Activated CD4-positive, alpha-beta memory T cell treated with anti-CD3 and anti-CD28 coated beads for 36 hours (primary cell): Measurements from ENCODE around the gene UGT3A1. TPM values are rescaled to one million over a fixed set of nuclear protein-coding genes. Genes with fewer than 3 reads are reported as not detected.
"Not testable (repeated sequence)": the region's sequence is repeated elsewhere in the genome, so short reads cannot be mapped to it uniquely, and the experiment has no call there.

Experiments
- CTCF ChIA-PET: fragments of 350-600 bp; sonication (Branson Sonifier 250); formaldehyde crosslinking; loops from one replicate; lab custom pipeline; 2021; ENCODE audit warnings: antibody characterized with exemption, inconsistent platforms; lab: Charles Lee
- POLR2A ChIA-PET: fragments of 350-600 bp; sonication (Branson Sonifier 250); formaldehyde crosslinking; loops from one replicate; lab custom pipeline; 2021; ENCODE audit warnings: antibody characterized with exemption; lab: Charles Lee
- DNase-seq: peaks from one replicate; pipeline ENCODE4 v3.0.0-alpha.2; 2020
- H3K27ac Mint-ChIP-seq: one replicate; pipeline ENCODE4 v1.8.0; 2021; ENCODE audit warnings: mixed read lengths
- H3K27me3 Mint-ChIP-seq: one replicate; pipeline ENCODE4 v1.8.0; 2021; ENCODE audit warnings: mixed read lengths
- H3K36me3 Mint-ChIP-seq: one replicate; pipeline ENCODE4 v1.8.0; 2021; ENCODE audit warnings: mixed read lengths
- H3K4me1 Mint-ChIP-seq: one replicate; pipeline ENCODE4 v1.8.0; 2021; ENCODE audit warnings: low read depth, mixed read lengths
- H3K4me3 Mint-ChIP-seq: one replicate; pipeline ENCODE4 v1.8.0; 2021; ENCODE audit warnings: mild to moderate bottlenecking, mixed read lengths
- H3K9me3 Mint-ChIP-seq: one replicate; pipeline ENCODE4 v1.8.0; 2021; ENCODE audit warnings: mixed read lengths
- intact Hi-C: fragments of 100-400 bp; cut with micrococcal nuclease; formaldehyde crosslinking; loops from one replicate; pipeline ENCODE4 v1.15.1; 2023
- total RNA-seq, 2 experiments: library from RNA; stranded (reverse); gene quantifications; one replicate each; pipeline ENCODE4 v1.2.3, GENCODE V29; 2021

Gene UGT3A1
- total RNA-seq, 2 experiments from 2014 or later: not detected

GRCh38 chr5:35979715-35980114, 11.5 kb downstream of the UGT3A1 start:
- ChIA-PET CTCF (interaction anchor here (1.6 kb wide), 1 partner anchor 99 kb away, joined by 3 read pairs; no protein-coding TSS in a partner anchor), POLR2A (no interaction called here)
- Mint-ChIP-seq H3K4me1 (no peaks in the 10 kb centered on the region), H3K27ac (no peak overlapping the region), H3K36me3 (no peaks in the 10 kb centered on the region), H3K9me3 (peaks cover 16% of the 10 kb centered on the region), H3K27me3 (peaks cover 1% of the 10 kb centered on the region), H3K4me3 (no peak overlapping the region)
- intact Hi-C loops: no loop called here
- DNase-seq: no peak

GRCh38 chr5:35976859-35977258, 14.3 kb downstream of the UGT3A1 start:
- H3K36me3 Mint-ChIP-seq, POLR2A ChIA-PET, DNase-seq, intact Hi-C loops, H3K4me3 Mint-ChIP-seq, H3K27ac Mint-ChIP-seq, H3K4me1 Mint-ChIP-seq, CTCF ChIA-PET, H3K9me3 Mint-ChIP-seq, H3K27me3 Mint-ChIP-seq: not testable (repeated sequence)

DNA sequence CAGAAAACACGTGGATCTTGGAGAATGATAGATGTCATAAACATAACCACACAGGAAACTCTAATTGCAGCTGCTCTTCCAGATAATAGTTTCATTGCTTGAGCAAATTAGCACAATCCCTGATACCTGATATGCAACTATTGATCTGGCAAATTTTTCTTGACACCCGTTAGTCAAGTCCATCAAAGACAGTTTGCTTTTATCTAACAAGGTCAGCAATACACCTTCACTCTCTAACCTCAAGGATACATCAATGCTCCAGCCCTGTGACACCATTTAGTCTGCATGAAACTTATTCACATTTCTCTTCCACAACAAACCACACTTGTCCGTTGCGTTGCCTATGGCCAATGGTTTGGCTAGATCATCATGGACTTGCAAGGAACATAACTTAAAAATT, 16.6 kb downstream of the UGT3A1 start:
- Mint-ChIP-seq H3K4me1 (no peaks in the 10 kb centered on the region), H3K4me3 (no peak overlapping the region), H3K9me3 (no peaks in the 10 kb centered on the region), H3K36me3 (no peaks in the 10 kb centered on the region), H3K27me3 (peaks cover 5% of the 10 kb centered on the region), H3K27ac (no peak overlapping the region)
- POLR2A ChIA-PET: no interaction called here
- no peak for DNase-seq
- intact Hi-C loops: no loop called here
- CTCF ChIA-PET: no interaction called here

DNA sequence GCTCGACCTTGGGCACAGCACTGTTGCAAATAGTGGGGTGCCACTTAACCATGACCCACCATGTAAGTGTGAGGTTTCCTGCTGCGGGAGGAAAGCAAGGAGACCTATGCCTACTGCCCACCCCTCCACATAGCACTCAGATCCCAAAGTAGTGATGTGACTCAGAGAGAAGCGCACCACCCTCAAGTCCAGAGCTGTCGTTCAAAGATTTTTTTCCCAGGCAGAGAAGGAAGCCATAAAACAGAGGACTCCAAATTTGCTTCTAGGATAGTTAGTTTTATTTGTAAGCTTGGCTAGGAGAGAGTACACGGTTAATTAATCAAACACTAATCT, 19.3 kb downstream of the UGT3A1 start:
- Mint-ChIP-seq H3K27me3 (peaks cover 7% of the 10 kb centered on the region), H3K36me3 (no peaks in the 10 kb centered on the region), H3K4me1 (no peaks in the 10 kb centered on the region), H3K4me3 (no peak overlapping the region), H3K27ac (no peak overlapping the region), H3K9me3 (no peaks in the 10 kb centered on the region)
- intact Hi-C loops: no loop called here
- POLR2A ChIA-PET: no interaction called here
- DNase-seq: no peak
- CTCF ChIA-PET: no interaction called here

DNA sequence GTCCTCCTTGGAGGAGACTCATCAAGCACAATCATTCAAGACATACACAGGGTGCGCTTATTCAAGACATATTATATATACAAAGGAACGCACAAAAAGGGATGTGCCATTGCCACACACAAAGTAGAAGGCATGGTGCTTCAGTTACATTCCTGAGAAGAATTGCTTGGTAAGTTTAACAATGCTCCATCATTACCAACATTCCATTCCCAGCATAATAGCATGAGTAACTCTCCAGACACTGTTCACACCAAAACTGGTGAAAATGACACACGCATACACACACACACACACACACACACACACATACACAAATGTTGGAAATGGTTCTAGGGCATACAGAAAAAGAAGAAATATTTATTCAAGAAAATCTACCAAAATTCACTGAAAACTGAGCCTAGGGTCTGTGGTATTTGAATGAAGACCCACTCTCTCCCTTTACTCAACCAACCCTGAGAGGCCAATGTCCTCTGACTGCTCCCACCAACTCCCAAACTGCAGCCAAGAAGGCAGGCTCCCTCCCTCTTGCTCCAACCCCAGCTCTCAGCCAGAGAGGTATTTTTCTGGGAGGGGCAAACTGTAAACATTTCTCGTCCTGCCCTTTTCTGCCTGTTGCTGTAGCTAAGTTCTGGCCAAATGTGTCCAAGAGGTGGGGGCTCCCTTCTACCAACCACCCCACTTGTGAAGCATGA, 19.9 kb downstream of the UGT3A1 start:
- no peak for DNase-seq
- H3K9me3 Mint-ChIP-seq: no peaks in the 10 kb centered on the region
- H3K27ac Mint-ChIP-seq: no peak overlapping the region
- intact Hi-C loops: no loop called here
- ChIA-PET CTCF (no interaction called here), POLR2A (no interaction called here)
- H3K27me3 Mint-ChIP-seq: peaks cover 8% of the 10 kb centered on the region
- H3K4me1 Mint-ChIP-seq: no peaks in the 10 kb centered on the region
- H3K4me3 Mint-ChIP-seq: no peak overlapping the region
- no peaks in the 10 kb centered on the region for H3K36me3 Mint-ChIP-seq

DNA sequence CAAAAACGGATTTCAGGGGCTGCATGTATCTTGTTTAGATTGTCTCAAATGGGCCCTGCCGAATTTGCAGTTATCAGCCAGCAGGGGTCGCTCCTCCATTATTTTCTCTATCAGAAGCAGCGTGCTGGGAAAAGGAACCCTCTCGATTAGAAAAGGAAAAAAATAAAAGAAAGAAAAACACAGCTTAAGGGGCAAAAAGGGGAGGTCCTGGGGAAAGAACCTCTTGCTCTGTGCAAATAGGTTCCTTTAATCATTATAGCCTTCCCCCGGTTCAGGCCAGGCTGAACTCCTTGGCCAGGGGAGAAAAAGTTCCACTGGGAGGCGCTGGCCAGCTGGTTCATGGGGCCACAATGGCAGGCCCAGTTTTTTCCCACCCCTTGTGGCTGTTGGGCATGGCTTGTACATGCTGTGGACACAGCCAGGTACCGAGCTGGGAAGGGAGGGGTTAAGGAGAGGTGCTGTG, 27.8 kb downstream of the UGT3A1 start:
- H3K4me3 Mint-ChIP-seq: no peak overlapping the region
- no peak overlapping the region for H3K27ac Mint-ChIP-seq
- H3K4me1 Mint-ChIP-seq: no peaks in the 10 kb centered on the region
- DNase-seq: peak; percentile 28
- H3K9me3 Mint-ChIP-seq: peaks cover 3% of the 10 kb centered on the region
- intact Hi-C loops: no loop called here
- peaks cover 14% of the 10 kb centered on the region for H3K27me3 Mint-ChIP-seq
- ChIA-PET CTCF (interaction anchor here (0.6 to 1.2 kb wide), 3 partner anchors 116 to 771 kb away, joined by 3 to 6 read pairs (median 4); no protein-coding TSS in a partner anchor), POLR2A (no interaction called here)
- H3K36me3 Mint-ChIP-seq: peaks cover 2% of the 10 kb centered on the region

GRCh38 chr5:35960328-35960727, 30.9 kb downstream of the UGT3A1 start:
- Mint-ChIP-seq H3K4me3 (no peak overlapping the region), H3K27me3 (peaks cover 26% of the 10 kb centered on the region), H3K9me3 (peaks cover 7% of the 10 kb centered on the region), H3K4me1 (no peaks in the 10 kb centered on the region), H3K36me3 (peaks cover 4% of the 10 kb centered on the region), H3K27ac (no peak overlapping the region)
- POLR2A ChIA-PET: no interaction called here
- DNase-seq: no peak
- CTCF ChIA-PET: no interaction called here
- intact Hi-C loops: no loop called here

GRCh38 chr5:35956429-35956828, 34.8 kb downstream of the UGT3A1 start:
- ChIA-PET CTCF (no interaction called here), POLR2A (no interaction called here)
- peaks cover 2% of the 10 kb centered on the region for H3K36me3 Mint-ChIP-seq
- intact Hi-C loops: no loop called here
- H3K27me3 Mint-ChIP-seq: peaks cover 48% of the 10 kb centered on the region
- peaks cover 5% of the 10 kb centered on the region for H3K9me3 Mint-ChIP-seq
- DNase-seq: no peak
- H3K4me1 Mint-ChIP-seq: peaks cover 5% of the 10 kb centered on the region
- H3K4me3 Mint-ChIP-seq: no peak overlapping the region
- no peak overlapping the region for H3K27ac Mint-ChIP-seq

GRCh38 chr5:35954175-35954574, 37.0 kb downstream of the UGT3A1 start:
- ChIA-PET POLR2A (no interaction called here), CTCF (no interaction called here)
- intact Hi-C loops: no loop called here
- peak; percentile 20 for DNase-seq
- peaks cover 5% of the 10 kb centered on the region for H3K9me3 Mint-ChIP-seq
- no peak overlapping the region for H3K4me3 Mint-ChIP-seq
- peaks cover 2% of the 10 kb centered on the region for H3K36me3 Mint-ChIP-seq
- H3K4me1 Mint-ChIP-seq: peaks cover 5% of the 10 kb centered on the region
- H3K27ac Mint-ChIP-seq: no peak overlapping the region
- peaks cover 48% of the 10 kb centered on the region for H3K27me3 Mint-ChIP-seq

DNA sequence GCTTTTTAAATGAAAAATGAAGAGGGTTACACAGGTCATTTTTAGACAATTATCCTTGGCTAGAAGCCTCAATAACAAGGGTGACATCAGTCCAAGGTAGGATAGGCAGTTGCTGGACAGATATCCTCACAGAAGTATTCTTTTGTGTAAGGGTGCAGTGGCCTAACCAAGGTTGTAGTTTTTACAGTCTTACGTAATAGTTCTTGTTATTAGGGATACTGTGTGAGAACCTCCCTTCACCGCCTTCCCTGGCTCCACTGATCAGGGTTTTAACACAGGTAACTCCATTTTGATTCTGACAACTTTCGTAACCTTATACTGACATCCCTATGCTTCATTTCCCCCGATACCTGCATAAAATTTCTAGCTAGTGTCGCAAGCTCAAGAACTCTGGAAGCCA, 44.1 kb downstream of the UGT3A1 start:
- intact Hi-C loops: no loop called here
- Mint-ChIP-seq H3K4me1 (no peaks in the 10 kb centered on the region), H3K27me3 (peaks cover 13% of the 10 kb centered on the region), H3K4me3 (no peak overlapping the region), H3K36me3 (no peaks in the 10 kb centered on the region), H3K27ac (no peak overlapping the region), H3K9me3 (no peaks in the 10 kb centered on the region)
- ChIA-PET POLR2A (no interaction called here), CTCF (interaction anchor here (2.1 kb wide), 1 partner anchor 21 kb away, joined by 7 read pairs; no protein-coding TSS in a partner anchor)
- no peak for DNase-seq

DNA sequence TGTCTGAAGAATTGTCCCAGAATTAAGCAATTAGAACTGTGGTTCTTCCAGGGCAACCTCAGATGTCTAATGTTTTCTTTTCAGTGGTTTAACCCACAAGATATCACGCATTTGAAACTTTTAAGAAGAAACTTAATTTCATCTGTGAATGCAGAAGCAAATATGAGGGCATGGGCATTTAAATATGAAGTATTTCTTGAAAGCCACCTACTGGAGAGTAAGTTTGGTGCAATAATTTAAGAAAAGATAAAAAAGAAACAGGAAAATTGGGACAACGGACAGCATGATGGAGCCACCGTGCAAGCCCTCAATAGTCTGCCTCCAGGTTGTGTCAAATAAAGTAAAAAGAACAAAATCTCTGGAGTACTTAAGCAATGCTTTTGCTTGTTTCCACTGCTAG, 51.6 kb downstream of the UGT3A1 start:
- intact Hi-C loops: no loop called here
- H3K4me3 Mint-ChIP-seq: no peak overlapping the region
- ChIA-PET CTCF (no interaction called here), POLR2A (no interaction called here)
- DNase-seq: no peak
- no peaks in the 10 kb centered on the region for H3K36me3 Mint-ChIP-seq
- H3K27me3 Mint-ChIP-seq: peaks cover 18% of the 10 kb centered on the region
- no peak overlapping the region for H3K27ac Mint-ChIP-seq
- H3K4me1 Mint-ChIP-seq: no peaks in the 10 kb centered on the region
- no peaks in the 10 kb centered on the region for H3K9me3 Mint-ChIP-seq

DNA sequence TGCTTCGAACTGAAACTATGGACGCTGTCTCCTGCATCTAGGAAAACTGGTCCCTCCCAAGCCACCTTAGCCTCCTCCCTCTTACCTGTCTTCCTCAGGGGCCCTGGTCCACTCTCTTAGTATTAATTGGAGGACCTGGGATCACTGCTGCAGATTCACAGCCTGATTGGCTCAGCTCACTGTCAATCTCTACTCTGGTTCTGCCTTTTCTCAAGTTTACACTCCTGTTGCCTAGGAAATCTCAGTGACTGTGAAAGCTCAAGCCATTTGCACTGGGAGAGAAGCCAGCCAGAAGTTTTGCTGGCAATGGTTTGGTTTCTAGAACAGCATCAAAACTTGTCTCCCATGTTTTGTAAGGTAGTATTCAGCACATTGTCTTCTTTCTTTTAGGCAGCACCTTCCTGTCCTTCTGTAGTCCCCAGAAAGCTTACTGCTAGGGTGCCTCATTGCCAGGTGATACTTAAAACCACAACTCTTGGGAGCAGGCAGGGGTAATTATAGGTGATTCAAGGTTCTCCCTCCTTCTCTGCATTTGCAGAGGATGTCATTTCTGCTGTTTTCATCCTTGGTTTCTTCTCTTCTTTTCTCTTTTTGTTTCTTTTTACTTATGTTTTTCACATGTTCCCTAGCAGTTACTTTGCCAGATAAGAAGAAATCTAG, 52.5 kb downstream of the UGT3A1 start, which contains the start of gene CAPSL:
Gene CAPSL, minus strand, starts transcription at position 55 of the 660 bp plus-strand sequence. CDS start 17,502 bp downstream, outside the sequence.
- H3K4me3 Mint-ChIP-seq: no peak within 1 kb of the TSS
- no peak within 1 kb of the TSS for H3K27ac Mint-ChIP-seq
- no peaks in the 10 kb centered on the region for H3K9me3 Mint-ChIP-seq
- no peaks in the 10 kb centered on the region for H3K36me3 Mint-ChIP-seq
- POLR2A ChIA-PET: no interaction called here
- intact Hi-C loops: no loop called here
- DNase-seq: no peak
- H3K4me1 Mint-ChIP-seq: no peaks in the 10 kb centered on the region
- H3K27me3 Mint-ChIP-seq: peaks cover 15% of the 10 kb centered on the region
- CTCF ChIA-PET: interaction anchor here (0.6 to 1.2 kb wide), 2 partner anchors 13 to 996 kb away, joined by 4 to 7 read pairs; no protein-coding TSS in a partner anchor
